ENCODE results near the gene HDAC3. TPM values are rescaled to one million over a fixed set of nuclear protein-coding genes. Genes with fewer than 3 reads are reported as not detected.

Gene HDAC3
- total RNA-seq, 4 donors from 2014 or later: 44.2 to 62.7 (median 54.6) TPM

- Histone ChIP-seq H3K27me3 (no peaks in the 10 kb centered on the region), H3K27ac (no peak overlapping the region), H3K9me3 (no peaks in the 10 kb centered on the region), H3K36me3 (no peaks in the 10 kb centered on the region), H3K4me3 (replicated peaks in 1 of 3) (no peak overlapping the region), H3K4me1 (peaks cover 0 to 9% of the 10 kb centered on the region in 2 donors)
- DNase-seq: no peak
- intact Hi-C loops (cut with DNase I): no loop called here
- 77 to 79% methylated on average over 5 of the region's 5 CpGs for whole genome bisulfite sequencing, 2 donors
- TF ChIP-seq, protein P1, sequence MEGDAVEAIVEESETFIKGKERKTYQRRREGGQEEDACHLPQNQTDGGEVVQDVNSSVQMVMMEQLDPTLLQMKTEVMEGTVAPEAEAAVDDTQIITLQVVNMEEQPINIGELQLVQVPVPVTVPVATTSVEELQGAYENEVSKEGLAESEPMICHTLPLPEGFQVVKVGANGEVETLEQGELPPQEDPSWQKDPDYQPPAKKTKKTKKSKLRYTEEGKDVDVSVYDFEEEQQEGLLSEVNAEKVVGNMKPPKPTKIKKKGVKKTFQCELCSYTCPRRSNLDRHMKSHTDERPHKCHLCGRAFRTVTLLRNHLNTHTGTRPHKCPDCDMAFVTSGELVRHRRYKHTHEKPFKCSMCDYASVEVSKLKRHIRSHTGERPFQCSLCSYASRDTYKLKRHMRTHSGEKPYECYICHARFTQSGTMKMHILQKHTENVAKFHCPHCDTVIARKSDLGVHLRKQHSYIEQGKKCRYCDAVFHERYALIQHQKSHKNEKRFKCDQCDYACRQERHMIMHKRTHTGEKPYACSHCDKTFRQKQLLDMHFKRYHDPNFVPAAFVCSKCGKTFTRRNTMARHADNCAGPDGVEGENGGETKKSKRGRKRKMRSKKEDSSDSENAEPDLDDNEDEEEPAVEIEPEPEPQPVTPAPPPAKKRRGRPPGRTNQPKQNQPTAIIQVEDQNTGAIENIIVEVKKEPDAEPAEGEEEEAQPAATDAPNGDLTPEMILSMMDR (IDR thresholded peaks at IDR 0.05): no peak
- no peak for TF ChIP-seq POLR2A (IDR thresholded peaks at IDR 0.05)
These were observed 38.1 kb upstream of the HDAC3 start for GRCh38 chr5:141674747-141675146.

DNA sequence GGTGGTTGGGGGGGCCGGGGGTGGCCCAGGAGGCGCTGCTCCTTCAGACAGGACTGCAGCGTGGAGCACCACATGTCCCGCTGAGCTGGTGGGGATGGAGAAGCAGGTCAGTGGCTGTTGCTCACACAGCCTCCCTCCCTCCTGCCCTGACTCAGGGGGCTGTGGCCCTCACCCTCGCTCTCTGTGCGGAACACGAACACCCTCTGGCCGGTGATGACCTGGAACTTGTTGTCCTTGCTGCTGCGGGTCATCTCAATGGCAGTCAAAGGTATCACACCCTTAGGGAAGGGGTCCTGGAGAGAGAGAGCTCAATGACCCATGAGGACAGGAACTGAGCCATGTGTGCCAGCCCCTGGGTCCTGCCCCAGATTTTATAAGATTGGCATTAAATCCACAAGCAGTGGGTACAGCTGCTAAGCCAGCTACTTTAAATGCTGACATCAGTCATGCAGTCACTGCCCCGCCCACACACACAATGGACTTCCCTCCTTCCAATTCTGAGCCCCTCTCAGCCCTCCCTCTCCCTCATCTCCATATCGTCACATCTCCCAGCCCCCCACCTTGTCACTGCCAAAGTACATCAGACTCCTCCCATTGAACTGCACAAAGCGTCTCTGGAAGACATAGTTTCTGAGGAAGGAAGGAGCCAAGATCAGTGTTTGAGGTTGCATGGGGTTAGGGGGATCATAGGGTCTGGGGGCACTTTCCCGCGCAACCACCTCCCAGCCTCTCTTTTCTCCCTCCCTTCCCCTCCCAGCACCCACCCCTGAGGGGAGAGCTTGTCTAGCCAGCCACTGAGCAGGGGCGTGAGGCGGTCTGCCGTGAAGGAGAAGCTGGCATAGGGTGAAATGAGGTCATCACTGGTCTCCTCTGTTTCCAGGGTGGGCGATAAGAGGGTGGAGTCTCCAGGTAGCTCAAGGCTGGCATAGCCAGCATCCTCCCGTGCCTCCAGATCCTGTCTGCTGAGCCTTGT lies 36.5 kb upstream of the HDAC3 start:
- Histone ChIP-seq H3K36me3 (no peaks in the 10 kb centered on the region), H3K27me3 (no peaks in the 10 kb centered on the region), H3K4me3 (replicated peaks in 1 of 3) (no peak overlapping the region), H3K9me3 (no peaks in the 10 kb centered on the region), H3K4me1 (peaks cover 0 to 9% of the 10 kb centered on the region in 2 donors), H3K27ac (no peak overlapping the region)
- intact Hi-C loops (cut with DNase I): no loop called here
- TF ChIP-seq POLR2A (IDR thresholded peaks at IDR 0.05): no peak
- TF ChIP-seq, protein P1 (IDR thresholded peaks at IDR 0.05): no peak
- 22 to 63% methylated on average over 10 to 14 of the region's 19 CpGs for WGBS, 2 donors
- DNase-seq: peak; percentile 18 to 67

DNA sequence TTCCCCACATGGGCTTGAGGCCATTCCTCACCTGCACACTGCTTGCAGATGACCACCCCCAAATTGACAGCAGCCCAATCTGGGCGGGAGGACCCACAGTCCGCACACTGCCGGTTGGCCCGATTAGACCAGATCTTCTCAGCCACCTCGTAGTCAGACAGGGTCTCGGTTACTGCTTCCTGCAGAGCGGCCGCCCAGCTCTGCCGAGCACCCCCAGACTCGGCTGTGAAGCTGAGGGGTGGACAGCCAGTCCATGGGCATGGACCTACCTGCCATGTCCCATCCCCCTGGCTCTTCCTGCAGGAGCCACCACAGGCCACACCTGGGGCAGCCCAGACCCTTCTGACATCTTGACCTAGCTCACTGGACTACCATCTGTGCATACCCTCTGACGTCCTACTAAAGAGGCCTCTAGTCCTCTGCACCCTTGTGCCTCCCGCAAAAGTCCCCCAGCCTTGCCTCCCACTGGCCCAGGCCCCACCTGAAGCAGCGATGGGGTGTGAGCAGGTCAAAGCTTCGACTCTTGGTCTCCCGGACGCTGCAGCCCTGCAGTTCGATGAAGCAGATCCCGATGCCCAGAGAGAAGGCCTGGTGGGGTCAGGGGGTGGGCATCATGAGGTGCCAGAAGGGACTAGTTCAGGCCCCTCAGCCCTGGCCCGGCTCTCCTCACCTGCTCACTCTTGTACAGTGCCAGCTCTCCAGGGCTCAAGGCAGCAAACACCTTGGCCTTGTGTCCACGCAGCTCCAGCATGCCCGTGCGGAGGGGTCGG lies 35.6 kb upstream of the HDAC3 start:
- no peaks in the 10 kb centered on the region for H3K36me3 ChIP-seq
- 89 to 90% methylated on average over 12 to 18 of the region's 23 CpGs for WGBS, 2 donors

DNA sequence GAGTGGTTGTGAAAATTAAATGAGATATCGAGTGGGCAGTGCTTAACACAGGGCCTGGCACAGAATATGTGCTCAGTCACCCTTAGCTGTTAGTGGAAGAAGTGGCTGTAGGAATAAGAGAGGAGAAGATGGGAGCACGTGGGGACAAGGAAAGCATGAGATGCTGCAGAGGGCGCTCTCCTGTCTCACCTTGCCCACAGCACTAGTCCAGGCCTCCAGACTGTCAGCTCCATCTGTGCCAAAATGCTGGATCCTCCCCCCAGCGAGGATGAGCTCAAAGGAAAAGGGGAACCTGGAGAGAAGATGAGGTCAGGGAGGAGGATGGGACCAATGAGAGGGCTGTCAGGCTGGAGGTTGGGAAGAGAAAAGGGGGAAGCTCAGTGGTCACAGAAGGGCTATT lies 32.9 kb upstream of the HDAC3 start:
- no peak overlapping the region for H3K4me3 ChIP-seq (replicated peaks in 1 of 3)
- H3K36me3 ChIP-seq: no peaks in the 10 kb centered on the region
- TF ChIP-seq, protein P1 (IDR thresholded peaks at IDR 0.05): no peak
- no peak overlapping the region for H3K27ac ChIP-seq
- no peaks in the 10 kb centered on the region for H3K9me3 ChIP-seq
- H3K27me3 ChIP-seq: no peaks in the 10 kb centered on the region
- peaks cover 0 to 9% of the 10 kb centered on the region in 2 donors for H3K4me1 ChIP-seq
- intact Hi-C loops (cut with DNase I): no loop called here
- 72 to 74% methylated on average over 4 of the region's 4 CpGs for WGBS, 2 donors
- DNase-seq: no peak

More for the DNA sequence above, 35.6 kb upstream of the HDAC3 start:
- no peak overlapping the region for H3K4me3 ChIP-seq (replicated peaks in 1 of 3)
- DNase-seq: no peak
- no peaks in the 10 kb centered on the region for H3K9me3 ChIP-seq
- no peaks in the 10 kb centered on the region for H3K27me3 ChIP-seq
- no peak overlapping the region for H3K27ac ChIP-seq
- peaks cover 0 to 9% of the 10 kb centered on the region in 2 donors for H3K4me1 ChIP-seq
- no peak for TF ChIP-seq POLR2A (IDR thresholded peaks at IDR 0.05)
- TF ChIP-seq, protein P1 (IDR thresholded peaks at IDR 0.05): no peak
- intact Hi-C loops (cut with DNase I): no loop called here

Data from thyroid gland (tissue), 4 donors.